SKM-1 treated with dmso at 0.1 percent for 144 hours (cell line): ENCODE results near the gene SLC43A2.
A peak's percentile ranks its signal among the peaks of the same experiment; 100 is the strongest.
"Not testable (repeated sequence)": the region's sequence is repeated elsewhere in the genome, so short reads cannot be mapped to it uniquely, and the experiment has no call there.

Source experiments
- DNase-seq: peaks from one replicate; lab custom pipeline; 2025; ENCODE audit not compliant: unreplicated experiment; lab: John Stamatoyannopoulos, UW

Gene SLC43A2

GRCh38 chr17:1563471-1563785 is 65.2 kb downstream of the SLC43A2 start:
- not testable (repeated sequence) for DNase-seq

DNA sequence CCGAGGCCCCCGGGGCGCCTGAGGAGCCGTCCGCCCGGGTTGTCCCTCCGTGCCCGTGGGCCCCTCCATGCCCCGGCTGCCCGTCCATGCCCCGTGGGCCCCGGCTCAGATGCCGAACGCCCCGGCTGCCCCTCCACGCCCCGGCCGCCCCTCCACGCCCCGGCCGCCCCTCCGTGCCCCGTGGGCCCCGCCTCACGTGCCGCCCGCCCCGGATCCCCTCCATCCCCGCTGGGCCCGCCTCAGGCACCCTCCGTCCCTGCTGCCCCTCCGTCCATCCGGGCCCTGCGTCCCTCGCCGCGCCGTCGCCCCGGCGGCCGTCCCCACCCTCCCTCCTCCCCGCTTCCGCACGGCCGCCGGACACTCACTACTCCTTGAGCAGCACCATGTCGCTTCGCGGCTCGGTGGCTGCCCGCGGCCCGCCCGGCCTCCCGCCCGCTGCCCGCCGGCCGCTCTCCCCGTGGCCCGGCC is 66.4 kb downstream of the SLC43A2 start:
- DNase-seq = no peak

DNA sequence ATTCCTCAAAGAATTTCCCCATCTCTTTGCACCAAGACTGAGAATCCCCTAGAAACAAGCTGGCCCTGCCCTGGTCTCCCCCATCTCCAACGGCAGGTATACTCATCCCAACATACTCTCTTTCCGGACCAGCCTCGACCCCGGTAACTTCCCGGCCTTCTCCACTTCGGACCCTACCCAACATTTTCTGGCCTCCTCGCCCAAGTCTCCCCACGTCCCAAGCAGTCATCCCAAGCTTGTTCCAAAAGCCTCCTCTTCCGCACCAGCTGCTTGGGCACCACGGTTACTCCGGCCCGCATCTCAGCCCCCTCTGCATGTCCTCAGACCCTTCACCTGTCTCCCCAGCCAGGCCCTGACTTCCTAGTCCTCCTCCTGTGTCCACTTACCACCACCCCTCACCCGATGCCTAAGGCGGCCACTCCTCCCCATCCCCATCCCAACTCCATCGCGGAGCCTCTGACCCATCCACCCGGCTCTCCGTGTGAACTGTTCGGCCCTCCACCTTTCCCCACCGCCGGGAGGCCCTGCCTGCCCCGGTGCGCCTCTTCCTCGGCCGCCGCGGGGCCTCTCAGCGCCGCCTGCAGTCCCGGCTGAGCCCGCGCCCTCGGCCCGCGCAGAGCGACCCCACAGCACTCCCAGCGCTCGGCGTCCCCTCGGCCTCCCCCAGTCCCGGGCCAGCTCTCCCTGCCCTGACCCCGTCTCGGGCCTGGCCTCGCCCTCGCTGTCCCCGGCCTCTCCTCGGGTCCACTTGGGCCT is 67.0 kb downstream of the SLC43A2 start:
- DNase-seq = no peak

DNA sequence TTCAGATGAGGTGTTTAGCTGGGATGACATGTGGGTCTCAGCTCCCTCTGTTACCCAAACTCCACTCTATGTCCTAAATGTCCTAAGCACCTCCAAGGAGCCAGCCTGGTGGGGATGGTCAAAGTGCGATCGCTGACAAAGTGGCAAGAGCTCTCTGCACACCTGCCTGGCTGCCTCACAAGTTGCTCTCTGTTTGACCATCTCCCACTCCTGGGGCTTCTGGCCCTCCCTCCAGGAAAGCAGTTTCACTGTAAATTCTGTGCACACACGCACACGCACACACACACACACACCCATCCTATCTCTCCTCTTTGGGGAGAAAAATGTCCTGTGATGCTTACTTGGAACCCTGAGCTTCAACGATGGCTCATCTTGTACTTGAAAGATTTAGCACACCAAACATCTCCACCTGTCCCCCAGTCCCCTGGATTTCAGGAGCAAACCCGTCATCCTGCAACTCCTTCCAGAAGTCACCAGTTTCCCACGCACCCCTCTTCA is 67.7 kb downstream of the SLC43A2 start:
- DNase-seq = no peak

GRCh38 chr17:1560101-1560857 is 68.4 kb downstream of the SLC43A2 start:
- DNase-seq = no peak

DNA sequence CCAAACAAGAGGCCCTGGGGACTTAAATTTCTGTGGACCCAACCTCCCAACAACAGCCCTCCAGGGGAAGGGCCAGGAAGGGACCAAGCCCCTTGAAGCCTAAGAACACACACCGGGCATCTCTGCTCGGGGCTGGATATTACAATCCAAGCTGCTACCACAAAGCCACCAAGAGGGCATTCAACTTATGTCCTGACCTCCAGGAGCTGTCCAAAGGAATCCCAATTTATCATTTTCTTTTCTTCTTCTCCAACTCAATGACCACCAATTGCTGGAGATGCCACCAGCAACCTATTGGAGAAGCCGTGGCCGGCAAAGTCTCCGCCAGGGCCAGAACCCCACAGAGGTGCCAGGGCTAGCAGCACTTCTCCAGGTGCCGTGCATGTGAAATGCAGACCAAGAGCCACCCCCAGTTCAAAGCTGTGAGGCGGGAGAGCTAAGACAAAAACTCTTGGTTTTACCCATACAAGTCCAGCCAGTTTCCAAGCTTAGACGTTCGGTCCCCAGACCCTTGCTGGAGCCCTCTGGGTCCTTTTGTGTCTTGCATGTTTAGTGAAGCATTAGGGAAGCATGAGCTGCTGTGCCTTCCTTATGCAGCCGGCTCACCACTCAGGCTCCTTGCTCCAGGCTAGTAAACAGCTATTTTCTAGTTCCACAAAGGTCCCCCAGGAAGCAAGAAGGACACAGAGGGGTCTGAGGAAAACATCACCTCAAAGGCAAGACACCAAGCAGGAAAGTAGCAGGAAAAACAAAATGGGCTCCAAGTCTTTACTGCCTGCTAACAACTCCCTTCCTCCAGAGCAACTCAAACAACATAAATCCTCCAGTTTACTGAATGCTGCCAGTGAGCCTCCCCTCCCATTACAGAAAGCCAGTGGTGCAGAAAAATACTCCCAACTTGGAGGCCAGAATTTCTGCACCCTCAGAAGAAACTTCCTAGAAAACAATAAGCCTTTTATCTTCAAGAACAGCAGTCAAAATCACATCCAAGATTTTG is 69.3 kb downstream of the SLC43A2 start:
- DNase-seq = no peak

DNA sequence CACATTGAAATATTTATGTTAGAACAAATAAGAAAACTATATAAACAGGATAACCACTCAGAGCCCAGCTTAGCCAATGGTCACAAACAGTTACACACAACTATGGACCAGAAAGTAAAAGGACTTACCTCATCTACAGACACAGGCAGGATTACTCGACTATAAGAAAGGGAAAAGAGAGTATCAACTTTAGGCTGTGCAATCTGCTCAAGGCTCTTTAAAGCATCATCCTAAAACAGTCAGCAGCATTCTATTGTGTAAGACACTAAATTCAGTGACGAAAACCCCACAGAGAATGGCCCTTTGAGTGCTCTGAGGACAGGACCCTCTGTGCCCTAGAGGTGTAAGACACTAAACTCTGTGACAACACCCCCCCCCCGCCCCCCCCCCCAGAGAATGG is 70.2 kb downstream of the SLC43A2 start:
- no peak for DNase-seq

GRCh38 chr17:1557355-1558095 is 71.1 kb downstream of the SLC43A2 start:
- no peak for DNase-seq

- DNase-seq = peak; percentile 80
Observed at GRCh38 chr17:1555651-1556471, 72.8 kb downstream of the SLC43A2 start.

GRCh38 chr17:1554751-1555540 is 73.7 kb downstream of the SLC43A2 start:
- no peak for DNase-seq

- DNase-seq = no peak
Observed at GRCh38 chr17:1553354-1554266, 75.0 kb downstream of the SLC43A2 start.

- no peak for DNase-seq
Observed at GRCh38 chr17:1552932-1553331, 75.7 kb downstream of the SLC43A2 start.

DNA sequence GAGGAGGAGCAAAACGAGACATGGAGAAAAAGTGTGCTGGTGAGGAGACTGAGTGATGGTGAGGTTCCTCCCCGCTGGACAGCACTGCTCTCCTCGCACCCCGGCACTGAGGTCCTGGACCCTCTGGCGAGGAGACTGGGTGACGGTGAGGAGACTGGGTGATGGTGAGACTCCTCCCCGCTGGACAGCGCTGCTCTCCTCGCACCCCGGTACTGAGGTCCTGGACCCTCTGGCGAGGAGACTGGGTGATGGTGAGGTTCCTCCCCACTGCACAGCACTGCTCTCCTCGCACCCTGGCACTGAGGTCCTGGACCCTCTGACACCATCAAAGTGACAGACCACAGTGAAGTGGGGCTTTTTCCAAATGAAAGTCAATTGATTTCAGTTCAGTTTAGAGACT is 76.9 kb downstream of the SLC43A2 start:
- DNase-seq = no peak

- no peak for DNase-seq
Observed at GRCh38 chr17:1548032-1548431, 80.6 kb downstream of the SLC43A2 start.

DNA sequence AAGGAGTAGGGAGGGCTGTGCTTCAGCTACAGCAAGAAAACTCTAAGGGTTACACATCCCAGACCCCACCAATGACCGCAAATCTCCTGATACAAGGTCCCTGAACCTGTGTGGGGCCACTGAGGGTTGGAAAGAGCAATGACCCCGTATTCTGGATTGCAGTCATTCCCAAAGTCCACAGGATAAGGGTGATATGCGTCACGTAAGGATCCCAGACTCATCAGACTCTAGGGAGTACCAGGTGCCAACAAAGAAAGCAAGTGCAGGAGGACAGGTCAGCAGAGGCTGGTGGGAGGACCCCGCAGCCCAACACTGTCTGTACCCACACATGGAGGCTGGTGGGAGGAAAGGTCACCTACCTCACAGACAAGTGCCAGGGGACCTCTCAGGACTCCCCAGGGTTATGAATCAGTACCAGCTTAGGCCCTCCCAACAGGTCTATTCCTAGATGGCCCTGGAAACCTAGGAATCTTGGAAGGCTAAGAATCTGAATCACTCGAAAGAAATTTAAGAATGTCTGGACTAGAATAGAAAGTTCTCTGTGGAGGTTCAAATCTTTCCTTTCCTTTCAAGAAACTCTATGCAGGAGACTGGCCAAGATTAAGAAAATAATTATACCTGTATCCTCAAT is 82.2 kb downstream of the SLC43A2 start:
- DNase-seq = no peak

DNA sequence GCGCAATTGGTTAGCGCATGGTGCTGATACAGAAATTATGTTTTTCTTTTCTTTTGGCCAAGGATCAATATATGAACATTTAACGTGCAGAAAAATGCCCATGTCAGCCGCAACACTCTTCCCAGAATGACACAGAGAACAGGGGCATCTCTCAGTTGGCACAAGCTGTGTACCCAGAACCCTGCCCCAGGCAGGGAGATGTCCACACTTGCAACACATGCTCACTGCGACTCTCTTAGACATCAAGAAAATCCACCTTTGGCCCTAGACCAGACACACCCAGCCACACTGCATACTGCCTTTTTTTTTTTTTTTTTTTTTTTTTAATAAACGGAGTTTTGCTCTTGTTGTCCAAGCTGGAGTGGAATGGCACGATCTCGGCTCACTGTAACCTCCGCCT is 83.0 kb downstream of the SLC43A2 start:
- no peak for DNase-seq

GRCh38 chr17:1542316-1542715 is 86.3 kb downstream of the SLC43A2 start:
- DNase-seq = no peak
